Sigmoid colon (tissue), 4 donors: ENCODE data around the gene NME3.

Source experiments
- CTCF ChIP-seq, 4 experiments: fragments of 450-650 bp in 3 of 4; fragments of 200-600 bp in 1 of 4; IDR thresholded peaks; one replicate each; pipeline ENCODE4 v1.5.1; 2016 to 2019; ENCODE audit warnings: antibody characterized with exemption in 4 of 4, mild to moderate bottlenecking in 3 of 4, moderate library complexity in 2 of 4
- EP300 ChIP-seq, 4 donors: sonication (generic); formaldehyde crosslinking; IDR thresholded peaks; one replicate each; pipeline ENCODE4 v1.6.1; 2017; ENCODE audit warnings: antibody characterized with exemption in 4 of 4
- POLR2A ChIP-seq, 2 donors: fragments of 450-650 bp; IDR thresholded peaks; one replicate each; pipeline ENCODE4 v1.6.1; 2016; ENCODE audit warnings: antibody characterized with exemption in 2 of 2, mild to moderate bottlenecking in 2 of 2, moderate library complexity in 2 of 2
- POLR2AphosphoS5 ChIP-seq, 4 donors: sonication (generic); formaldehyde crosslinking; IDR thresholded peaks; one replicate each; pipeline ENCODE4 v1.6.1; 2017; ENCODE audit warnings: antibody characterized with exemption in 4 of 4

- TF ChIP-seq CTCF (IDR thresholded peaks at IDR 0.05) = no peak
- no peak for TF ChIP-seq POLR2AphosphoS5 (IDR thresholded peaks at IDR 0.05)
- no peak for TF ChIP-seq POLR2A (IDR thresholded peaks at IDR 0.05)
- TF ChIP-seq EP300 (IDR thresholded peaks at IDR 0.05) = no peak
Observed at GRCh38 chr16:1765826-1766225, 5.5 kb downstream of the NME3 start.
